HEK293 (cell line): ENCODE data around the gene PACRG.
A peak's percentile ranks its signal among the peaks of the same experiment; 100 is the strongest.

ENCODE experiments used
- CTCF ChIA-PET: fragments of 350-600 bp; formaldehyde crosslinking; extraction: SDS; loops from one replicate; lab custom pipeline; 2021; ENCODE audit warnings: antibody characterized with exemption; lab: Yijun Ruan, JAX
- POLR2A ChIA-PET: fragments of 300-600 bp; formaldehyde crosslinking; extraction: SDS; loops from one replicate; lab custom pipeline; 2020; ENCODE audit warnings: antibody characterized with exemption, inconsistent platforms; lab: Yijun Ruan, JAX
- H3K27ac ChIP-seq: fragments of 200-500 bp; sonication (Bioruptor generic); 2 replicates; pipeline ENCODE4 v1.5.1; 2014; ENCODE audit warnings: low read depth, low read length, control low read depth, inconsistent platforms; ENCODE audit errors: extremely low read depth
- H3K36me3 ChIP-seq, 2 experiments: fragments of 200-500 bp in 1 of 2; sonication (Bioruptor generic) in 1 of 2; 1 replicate in 1 of 2; 2 replicates in 1 of 2; pipeline ENCODE4 v1.5.1; 2014 to 2017; ENCODE audit warnings: inconsistent platforms in 2 of 2, low read length in 2 of 2; ENCODE audit not compliant: control insufficient read depth in 2 of 2, insufficient read depth in 1 of 2
- H3K4me1 ChIP-seq: fragments of 200-500 bp; sonication (Bioruptor generic); 2 replicates; pipeline ENCODE4 v1.5.1; 2014; ENCODE audit warnings: mild to moderate bottlenecking, low read length, inconsistent platforms; ENCODE audit not compliant: control insufficient read depth, insufficient read depth
- H3K4me3 ChIP-seq: 2 replicates; pipeline ENCODE4 v1.5.1; 2011; ENCODE audit warnings: low read depth, mild to moderate bottlenecking, control low read depth, low read length, moderate library complexity
- H3K9me3 ChIP-seq: fragments of 200-500 bp; sonication (Bioruptor generic); 2 replicates; pipeline ENCODE4 v1.5.1; 2014; ENCODE audit warnings: low read depth, low read length, inconsistent platforms; ENCODE audit not compliant: control insufficient read depth, insufficient read depth
- HOXD13 ChIP-seq: sonication (generic); formaldehyde crosslinking; IDR thresholded peaks from 2 replicates; pipeline ENCODE4 v1.8.0; 2022; ENCODE audit warnings: missing genetic modification reagents, borderline replicate concordance
- PRDM10 ChIP-seq: fragments of 450-650 bp; formaldehyde crosslinking; IDR thresholded peaks from 2 replicates; pipeline ENCODE4 v1.5.1; 2016; ENCODE audit warnings: missing biosample characterization, missing genetic modification characterization
- REPIN1 ChIP-seq: fragments of 450-650 bp; formaldehyde crosslinking; IDR thresholded peaks from 2 replicates; pipeline ENCODE4 v1.5.1; 2017; ENCODE audit warnings: missing biosample characterization, missing genetic modification characterization, low read depth
- SETDB1 ChIP-seq: IDR thresholded peaks from one replicate; pipeline ENCODE4 v1.6.1; 2017; ENCODE audit warnings: mild to moderate bottlenecking, low read length, moderate library complexity, mixed read lengths; ENCODE audit not compliant: insufficient read length
- ZBTB7A ChIP-seq: fragments of 450-650 bp; formaldehyde crosslinking; IDR thresholded peaks from 2 replicates; pipeline ENCODE4 v1.5.1; 2016; ENCODE audit warnings: low read depth, missing biosample characterization, missing genetic modification characterization
- ZNF146 ChIP-seq: fragments of 450-650 bp; formaldehyde crosslinking; IDR thresholded peaks from 2 replicates; pipeline ENCODE4 v1.5.1; 2016; ENCODE audit warnings: missing biosample characterization, missing genetic modification characterization
- ZNF211 ChIP-seq: fragments of 450-650 bp; formaldehyde crosslinking; IDR thresholded peaks from 2 replicates; pipeline ENCODE4 v1.5.1; 2016; ENCODE audit warnings: low read depth, missing biosample characterization, missing genetic modification characterization
- ZNF223 ChIP-seq: fragments of 450-650 bp; formaldehyde crosslinking; IDR thresholded peaks from 2 replicates; pipeline ENCODE4 v1.5.1; 2016; ENCODE audit warnings: missing biosample characterization, missing genetic modification characterization
- ZNF280D ChIP-seq: fragments of 450-650 bp; formaldehyde crosslinking; IDR thresholded peaks from 2 replicates; pipeline ENCODE4 v1.5.1; 2016; ENCODE audit warnings: missing biosample characterization, missing genetic modification characterization
- ZNF514 ChIP-seq: fragments of 450-650 bp; formaldehyde crosslinking; IDR thresholded peaks from 2 replicates; pipeline ENCODE4 v1.5.1; 2016; ENCODE audit warnings: missing biosample characterization, missing genetic modification characterization
- ZNF561 ChIP-seq: fragments of 450-650 bp; IDR thresholded peaks from 2 replicates; pipeline ENCODE4 v1.5.1; 2018; ENCODE audit warnings: missing biosample characterization, missing genetic modification characterization, borderline replicate concordance
- ZNF623 ChIP-seq: fragments of 450-650 bp; formaldehyde crosslinking; IDR thresholded peaks from 2 replicates; pipeline ENCODE4 v1.5.1; 2016; ENCODE audit warnings: missing biosample characterization, missing genetic modification characterization
- ZNF658 ChIP-seq: fragments of 450-650 bp; formaldehyde crosslinking; IDR thresholded peaks from 2 replicates; pipeline ENCODE4; 2016; ENCODE audit warnings: missing biosample characterization, missing genetic modification characterization
- ZNF747 ChIP-seq: fragments of 450-650 bp; formaldehyde crosslinking; IDR thresholded peaks from 2 replicates; pipeline ENCODE4 v1.5.1; 2016; ENCODE audit warnings: missing biosample characterization, missing genetic modification characterization
- ZNF76 ChIP-seq: fragments of 450-650 bp; formaldehyde crosslinking; IDR thresholded peaks from 2 replicates; pipeline ENCODE4; 2016; ENCODE audit warnings: low read depth, missing biosample characterization, missing genetic modification characterization, borderline replicate concordance
- ZNF768 ChIP-seq: fragments of 450-650 bp; formaldehyde crosslinking; IDR thresholded peaks from 2 replicates; pipeline ENCODE4 v1.5.1; 2018; ENCODE audit warnings: missing biosample characterization, mild to moderate bottlenecking, missing genetic modification characterization
- ZSCAN18 ChIP-seq: fragments of 450-650 bp; formaldehyde crosslinking; IDR thresholded peaks from 2 replicates; pipeline ENCODE4 v1.5.1; 2016; ENCODE audit warnings: missing biosample characterization, missing genetic modification characterization
- TF ChIP-seq, protein P1 (sequence below): fragments of 450-650 bp; formaldehyde crosslinking; IDR thresholded peaks from 2 replicates; pipeline ENCODE4 v1.5.1; 2016; ENCODE audit warnings: missing biosample characterization, missing genetic modification characterization, borderline replicate concordance
- TF ChIP-seq, protein P2 (sequence below): fragments of 450-650 bp; formaldehyde crosslinking; IDR thresholded peaks from 2 replicates; pipeline ENCODE4 v1.5.1; 2016; ENCODE audit warnings: missing biosample characterization, missing genetic modification characterization, borderline replicate concordance

The PACRG gene

GRCh38 chr6:163325390-163325784, 597.6 kb downstream of the PACRG start (continued):
- TF ChIP-seq ZNF211 = no peak
- TF ChIP-seq, all 188 proteins: peak for 0

GRCh38 chr6:163327165-163327880, 599.5 kb downstream of the PACRG start:
- no peak overlapping the region for H3K4me3 ChIP-seq
- TF ChIP-seq ZNF561 (tag by site-specific recombination) (no peak), REPIN1 (tag by site-specific recombination) (no peak), ZNF146 (no peak), ZNF747 (tag by site-specific recombination) (no peak), SETDB1 (peak; percentile 18), PRDM10 (no peak), ZNF768 (tag by site-specific recombination) (no peak), ZSCAN18 (no peak)
- TF ChIP-seq, protein P1, sequence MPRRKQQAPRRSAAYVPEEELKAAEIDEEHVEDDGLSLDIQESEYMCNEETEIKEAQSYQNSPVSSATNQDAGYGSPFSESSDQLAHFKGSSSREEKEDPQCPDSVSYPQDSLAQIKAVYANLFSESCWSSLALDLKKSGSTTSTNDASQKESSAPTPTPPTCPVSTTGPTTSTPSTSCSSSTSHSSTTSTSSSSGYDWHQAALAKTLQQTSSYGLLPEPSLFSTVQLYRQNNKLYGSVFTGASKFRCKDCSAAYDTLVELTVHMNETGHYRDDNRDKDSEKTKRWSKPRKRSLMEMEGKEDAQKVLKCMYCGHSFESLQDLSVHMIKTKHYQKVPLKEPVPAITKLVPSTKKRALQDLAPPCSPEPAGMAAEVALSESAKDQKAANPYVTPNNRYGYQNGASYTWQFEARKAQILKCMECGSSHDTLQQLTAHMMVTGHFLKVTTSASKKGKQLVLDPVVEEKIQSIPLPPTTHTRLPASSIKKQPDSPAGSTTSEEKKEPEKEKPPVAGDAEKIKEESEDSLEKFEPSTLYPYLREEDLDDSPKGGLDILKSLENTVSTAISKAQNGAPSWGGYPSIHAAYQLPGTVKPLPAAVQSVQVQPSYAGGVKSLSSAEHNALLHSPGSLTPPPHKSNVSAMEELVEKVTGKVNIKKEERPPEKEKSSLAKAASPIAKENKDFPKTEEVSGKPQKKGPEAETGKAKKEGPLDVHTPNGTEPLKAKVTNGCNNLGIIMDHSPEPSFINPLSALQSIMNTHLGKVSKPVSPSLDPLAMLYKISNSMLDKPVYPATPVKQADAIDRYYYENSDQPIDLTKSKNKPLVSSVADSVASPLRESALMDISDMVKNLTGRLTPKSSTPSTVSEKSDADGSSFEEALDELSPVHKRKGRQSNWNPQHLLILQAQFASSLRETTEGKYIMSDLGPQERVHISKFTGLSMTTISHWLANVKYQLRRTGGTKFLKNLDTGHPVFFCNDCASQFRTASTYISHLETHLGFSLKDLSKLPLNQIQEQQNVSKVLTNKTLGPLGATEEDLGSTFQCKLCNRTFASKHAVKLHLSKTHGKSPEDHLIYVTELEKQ (tag by site-specific recombination) = no peak
- TF ChIP-seq, all 188 proteins: peak for 1
- Histone ChIP-seq H3K4me1 (no peaks in the 10 kb centered on the region), H3K9me3 (no peaks in the 10 kb centered on the region), H3K36me3 (no peaks in the 10 kb centered on the region), H3K27ac (no peak overlapping the region)
- CTCF ChIA-PET = no interaction called here
- POLR2A ChIA-PET = no interaction called here

GRCh38 chr6:163327921-163328320, 600.1 kb downstream of the PACRG start:
- ChIA-PET POLR2A (no interaction called here), CTCF (no interaction called here)
- no peaks in the 10 kb centered on the region for H3K36me3 ChIP-seq
- H3K4me3 ChIP-seq = no peak overlapping the region
- H3K4me1 ChIP-seq = no peaks in the 10 kb centered on the region
- H3K27ac ChIP-seq = no peak overlapping the region
- no peaks in the 10 kb centered on the region for H3K9me3 ChIP-seq
- TF ChIP-seq ZNF280D (tag by site-specific recombination) = no peak
- no peak for TF ChIP-seq ZNF623
- TF ChIP-seq ZBTB7A (tag by site-specific recombination) = no peak
- TF ChIP-seq HOXD13 = no peak
- TF ChIP-seq ZNF514 (tag by site-specific recombination) = no peak
- no peak for TF ChIP-seq ZNF561 (tag by site-specific recombination)
- TF ChIP-seq ZNF658 (tag by site-specific recombination) = no peak
- no peak for TF ChIP-seq ZNF223
- no peak for TF ChIP-seq ZNF76 (tag by site-specific recombination)
- TF ChIP-seq, protein P2, sequence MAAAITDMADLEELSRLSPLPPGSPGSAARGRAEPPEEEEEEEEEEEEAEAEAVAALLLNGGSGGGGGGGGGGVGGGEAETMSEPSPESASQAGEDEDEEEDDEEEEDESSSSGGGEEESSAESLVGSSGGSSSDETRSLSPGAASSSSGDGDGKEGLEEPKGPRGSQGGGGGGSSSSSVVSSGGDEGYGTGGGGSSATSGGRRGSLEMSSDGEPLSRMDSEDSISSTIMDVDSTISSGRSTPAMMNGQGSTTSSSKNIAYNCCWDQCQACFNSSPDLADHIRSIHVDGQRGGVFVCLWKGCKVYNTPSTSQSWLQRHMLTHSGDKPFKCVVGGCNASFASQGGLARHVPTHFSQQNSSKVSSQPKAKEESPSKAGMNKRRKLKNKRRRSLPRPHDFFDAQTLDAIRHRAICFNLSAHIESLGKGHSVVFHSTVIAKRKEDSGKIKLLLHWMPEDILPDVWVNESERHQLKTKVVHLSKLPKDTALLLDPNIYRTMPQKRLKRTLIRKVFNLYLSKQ = no peak
